GM21360 (cell line): ENCODE measurements around the gene EXOC1L.
A peak's percentile ranks its signal among the peaks of the same experiment; 100 is the strongest.
"Not testable (repeated sequence)": the region's sequence is repeated elsewhere in the genome, so short reads cannot be mapped to it uniquely, and the experiment has no call there.

ENCODE experiments used
- ATAC-seq: cut with Tn5 transposase; IDR thresholded peaks from one replicate; pipeline ENCODE4 v1.9.1; 2021; ENCODE audit warnings: mild to moderate bottlenecking, moderate library complexity; ENCODE audit not compliant: unreplicated experiment

EXOC1L gene

GRCh38 chr4:55837903-55838302, 18.3 kb downstream of the EXOC1L start:
- no peak for ATAC-seq

DNA sequence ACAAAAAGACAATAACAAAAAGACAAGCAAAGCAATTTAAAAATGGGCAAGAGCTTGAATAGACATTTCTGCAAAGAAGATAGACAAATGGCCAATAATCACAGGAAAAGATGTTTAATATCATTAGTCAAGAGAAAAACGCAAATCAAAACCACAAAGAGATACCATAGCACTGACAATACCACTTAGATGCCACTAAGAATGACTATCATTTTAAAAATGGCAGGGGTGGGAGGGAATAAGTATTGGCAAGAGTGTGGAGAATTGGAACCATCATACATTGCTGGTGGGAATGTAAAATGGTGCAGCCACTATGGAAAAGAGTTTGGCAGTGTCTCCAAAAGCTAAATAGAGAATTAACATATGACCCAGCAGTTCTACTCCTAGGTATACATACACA, 18.8 kb downstream of the EXOC1L start:
- no peak for ATAC-seq

GRCh38 chr4:55838952-55839351, 19.4 kb downstream of the EXOC1L start:
- ATAC-seq: no peak

GRCh38 chr4:55840956-55841355, 21.4 kb downstream of the EXOC1L start:
- no peak for ATAC-seq

DNA sequence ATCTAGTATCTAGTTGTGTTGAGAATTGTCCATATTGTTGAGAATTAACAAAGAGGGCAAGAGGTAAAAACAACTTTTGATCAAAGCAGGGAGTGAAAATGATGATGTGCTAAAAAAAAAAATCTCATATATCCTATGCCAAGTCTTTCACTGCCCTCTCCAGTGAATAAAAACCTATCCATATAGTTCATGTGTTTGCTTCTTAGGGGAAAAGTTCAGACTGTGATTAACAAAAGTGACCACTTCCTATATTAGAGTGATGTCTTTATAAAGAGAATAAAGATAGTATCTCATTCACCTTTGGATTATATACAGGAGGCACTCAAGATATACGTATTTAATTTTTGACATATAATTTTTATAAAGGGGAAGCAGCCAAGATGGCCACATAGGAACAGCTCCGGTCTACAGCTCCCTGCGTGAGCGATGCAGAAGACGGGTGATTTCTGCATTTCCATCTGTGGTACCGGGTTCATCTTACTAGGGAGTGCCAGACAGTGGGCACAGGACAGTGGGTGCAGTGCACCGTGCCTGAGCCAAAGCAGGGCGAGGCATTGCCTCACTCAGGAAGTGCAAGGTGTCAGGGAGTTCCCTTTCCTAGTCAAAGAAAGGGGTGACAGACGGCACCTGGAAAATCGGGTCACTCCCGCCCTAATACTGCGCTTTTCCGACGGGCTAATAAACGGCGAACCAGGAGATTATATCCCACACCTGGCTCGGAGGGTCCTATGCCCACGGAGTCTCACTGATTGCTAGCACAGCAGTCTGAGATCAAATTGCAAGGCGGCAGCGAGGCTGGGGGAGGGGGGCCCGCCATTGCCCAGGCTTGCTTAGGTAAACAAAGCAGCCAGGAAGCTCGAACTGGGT, 22.0 kb downstream of the EXOC1L start:
- not testable (repeated sequence) for ATAC-seq

- not testable (repeated sequence) for ATAC-seq
These were observed 22.7 kb downstream of the EXOC1L start for GRCh38 chr4:55842312-55842711.

- no peak for ATAC-seq
These were observed 30.1 kb downstream of the EXOC1L start for GRCh38 chr4:55849724-55850123.

- ATAC-seq: no peak
These were observed 32.3 kb downstream of the EXOC1L start for GRCh38 chr4:55851885-55852284.

DNA sequence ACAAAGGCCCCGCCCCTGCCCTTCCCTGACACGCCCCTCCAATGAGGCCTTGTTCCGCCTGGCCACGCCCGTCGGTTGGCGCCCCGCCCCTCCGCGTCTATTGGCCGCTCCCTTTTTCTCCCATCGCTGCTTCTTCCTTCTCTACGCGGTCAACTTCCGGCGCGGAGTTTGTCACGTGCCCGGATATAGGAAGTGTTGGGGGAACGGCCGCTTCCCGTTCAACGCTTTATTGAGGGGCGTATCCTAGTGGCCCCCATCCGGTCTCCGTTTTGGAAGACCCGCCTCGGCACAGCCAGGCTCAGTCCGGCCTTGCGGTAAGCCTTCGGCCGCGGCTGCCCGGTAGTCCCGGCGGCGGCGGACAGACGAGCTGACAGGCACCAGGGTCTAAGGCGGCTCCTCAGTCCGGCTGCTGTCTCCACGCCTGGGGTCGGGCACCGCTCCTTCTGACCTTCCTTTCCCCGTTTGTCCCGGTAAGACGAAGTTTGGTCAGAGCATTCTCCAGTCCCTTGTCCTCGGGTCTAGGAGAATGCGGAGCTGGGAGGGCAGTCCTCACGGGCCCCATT, 34.0 kb downstream of the EXOC1L start, which contains the start of gene EXOC1:
EXOC1 (plus strand) TSS at position 165 of the 563 bp plus-strand sequence. CDS start 4,676 bp downstream, outside the sequence.
- peak; percentile 98 for ATAC-seq

DNA sequence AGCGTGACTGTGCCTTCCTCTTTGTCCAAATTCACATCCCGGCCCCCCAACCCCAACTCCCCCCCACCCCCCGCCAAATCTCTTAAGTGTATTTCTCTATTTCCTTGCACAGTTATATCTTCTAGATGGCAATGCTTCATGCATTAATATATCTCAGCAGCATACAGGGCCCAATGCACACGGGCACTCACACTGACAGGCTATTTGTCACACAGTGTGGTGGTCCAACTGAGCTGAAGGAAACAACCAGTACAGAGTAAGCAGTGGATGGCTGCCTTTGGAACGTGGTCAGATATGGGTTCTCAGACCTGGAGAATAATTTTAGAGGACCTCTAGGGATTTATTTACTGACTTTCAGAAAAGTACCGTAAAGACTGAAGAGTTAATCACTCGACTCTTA, 34.5 kb downstream of the EXOC1L start:
- peak; percentile 12 for ATAC-seq

DNA sequence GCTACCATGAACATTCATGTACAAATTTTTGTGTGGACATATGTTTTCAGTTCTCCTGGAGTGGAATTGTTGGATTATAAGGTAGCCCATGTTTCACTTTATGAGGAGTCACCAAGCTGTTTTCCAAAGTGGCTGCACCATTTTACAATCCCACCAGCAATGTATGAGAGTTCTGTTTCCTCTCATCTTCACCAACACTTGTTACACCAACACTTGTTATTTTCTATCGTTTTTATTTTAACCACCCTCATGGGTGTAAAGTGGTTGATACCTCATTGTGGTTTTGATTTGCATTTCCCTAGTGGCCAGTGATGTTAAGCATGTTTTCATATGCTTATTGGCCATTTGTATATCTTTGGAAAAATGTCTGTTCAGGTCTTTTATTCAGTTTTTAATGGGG, 38.0 kb downstream of the EXOC1L start:
- ATAC-seq: no peak

DNA sequence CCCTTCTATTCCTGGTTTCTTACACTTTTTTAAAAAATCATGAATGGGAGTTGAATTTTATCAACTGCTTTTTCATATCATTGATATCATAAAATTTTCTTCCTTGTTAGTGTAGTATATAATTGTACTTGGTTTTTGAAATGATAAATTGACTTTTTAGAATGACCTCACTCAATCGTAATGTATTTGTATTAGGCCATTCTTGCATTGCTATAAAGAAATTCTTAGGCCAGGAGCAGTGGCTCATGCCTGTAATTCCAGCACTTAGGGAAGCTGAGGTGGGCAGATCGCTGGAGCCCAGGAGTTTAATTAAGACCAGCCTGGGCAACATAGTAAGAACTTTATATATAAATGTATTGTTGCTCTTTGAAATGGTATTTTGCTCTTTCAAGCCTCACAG, 40.1 kb downstream of the EXOC1L start:
- no peak for ATAC-seq

DNA sequence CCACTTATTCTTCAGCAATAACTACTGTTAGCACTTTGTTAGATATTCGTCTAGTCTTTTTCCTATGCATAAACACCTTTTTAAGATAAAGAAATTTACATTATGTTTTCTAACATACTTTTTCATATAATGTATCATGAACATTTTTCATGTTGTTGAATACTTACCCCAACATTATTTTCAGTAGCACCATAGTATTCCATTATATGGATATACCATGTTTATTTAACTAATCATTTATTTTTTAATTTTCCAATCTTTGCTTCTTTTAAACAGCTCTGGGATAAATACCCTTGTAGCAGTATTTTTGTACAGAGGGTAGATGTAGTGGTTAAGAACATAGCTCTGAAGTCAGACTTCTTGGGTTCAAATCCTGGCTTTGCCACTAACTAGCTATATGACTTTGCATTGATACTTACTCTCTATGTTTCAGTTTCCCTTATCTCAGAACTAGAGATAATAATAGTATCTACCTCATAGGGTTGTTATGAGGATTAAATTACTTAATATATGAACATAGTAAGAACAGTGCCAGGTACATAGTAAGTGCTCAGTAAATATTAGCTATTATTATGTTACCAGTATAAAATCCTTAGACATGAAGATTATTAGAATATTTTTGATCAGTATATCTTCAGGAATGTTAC, 45.1 kb downstream of the EXOC1L start:
- no peak for ATAC-seq

GRCh38 chr4:55865228-55865806, 45.7 kb downstream of the EXOC1L start:
- no peak for ATAC-seq

GRCh38 chr4:55866290-55866907, 46.8 kb downstream of the EXOC1L start:
- peak; percentile 80 for ATAC-seq

DNA sequence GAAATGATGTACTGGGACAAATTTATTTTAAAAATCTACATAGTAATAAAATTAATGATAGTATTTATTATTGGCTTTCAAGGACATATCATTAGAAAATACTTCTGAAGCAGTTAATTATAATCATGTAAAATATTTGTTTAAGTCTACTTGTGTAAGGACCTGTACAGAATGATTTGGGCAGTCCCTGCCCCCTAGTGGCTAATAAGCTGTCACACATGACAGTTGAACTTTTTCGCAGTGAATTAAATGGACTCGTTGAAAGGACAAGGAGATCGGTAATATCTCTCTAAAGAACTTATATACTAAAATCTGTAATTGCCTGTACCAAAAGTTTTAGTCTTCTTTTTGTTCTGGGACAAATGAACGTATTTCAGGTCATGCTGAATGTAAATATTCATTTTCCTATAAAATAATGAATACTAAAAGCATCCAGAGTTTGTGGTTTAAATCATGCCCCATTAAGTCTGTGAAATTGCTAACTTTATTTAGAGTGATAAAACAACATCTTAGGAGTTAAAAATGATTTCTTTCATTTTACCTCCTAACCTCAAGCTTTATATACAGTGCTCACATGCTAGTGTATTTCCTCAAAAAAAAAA, 47.5 kb downstream of the EXOC1L start:
- peak; percentile 80 for ATAC-seq

DNA sequence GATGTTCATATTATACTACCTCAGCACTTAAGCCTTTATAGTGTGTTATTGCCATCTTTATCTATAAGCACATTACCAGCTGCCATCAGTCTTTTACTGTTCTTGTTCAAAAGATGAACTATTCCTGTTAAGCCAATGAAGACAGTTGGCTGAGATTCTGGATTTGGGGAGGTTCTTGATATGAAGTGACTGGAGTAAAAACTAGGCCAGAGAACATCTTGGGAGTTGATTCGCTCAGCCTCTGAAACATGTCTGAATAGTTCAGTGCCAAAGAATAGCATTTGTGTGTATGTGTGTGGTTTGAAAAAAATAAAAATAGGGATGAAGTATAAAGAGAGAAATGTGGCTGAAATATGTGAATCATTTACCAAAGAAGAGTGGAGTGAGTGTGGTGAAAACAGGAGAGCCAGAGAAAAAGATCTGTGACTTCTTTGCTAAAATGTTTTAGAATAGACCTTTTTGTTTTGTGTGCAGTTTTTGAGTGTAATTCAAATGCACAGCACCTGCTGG, 49.0 kb downstream of the EXOC1L start:
- ATAC-seq: no peak

DNA sequence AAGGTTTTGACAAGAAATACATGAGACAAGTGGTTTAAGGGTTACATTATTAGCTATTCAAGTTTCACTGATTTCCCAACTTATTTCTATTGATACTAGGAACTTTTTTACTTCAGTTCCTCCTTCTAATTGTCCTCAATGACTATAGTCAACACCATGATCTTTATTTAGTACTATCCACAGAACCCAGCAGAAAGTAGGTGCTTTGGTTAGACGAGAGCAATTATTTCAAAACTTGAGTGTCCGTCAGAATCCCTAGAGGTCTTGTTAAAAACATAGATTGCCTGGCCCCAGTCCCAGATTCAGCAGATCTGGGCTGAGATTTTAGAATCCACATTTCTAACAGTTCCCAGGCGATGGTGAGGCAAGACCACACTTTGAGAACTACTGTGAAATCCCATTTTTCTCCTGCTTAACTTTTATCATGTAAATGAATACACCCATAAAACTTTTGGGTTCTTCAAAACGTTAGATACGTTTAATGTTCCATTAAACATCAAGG, 51.8 kb downstream of the EXOC1L start:
- no peak for ATAC-seq

DNA sequence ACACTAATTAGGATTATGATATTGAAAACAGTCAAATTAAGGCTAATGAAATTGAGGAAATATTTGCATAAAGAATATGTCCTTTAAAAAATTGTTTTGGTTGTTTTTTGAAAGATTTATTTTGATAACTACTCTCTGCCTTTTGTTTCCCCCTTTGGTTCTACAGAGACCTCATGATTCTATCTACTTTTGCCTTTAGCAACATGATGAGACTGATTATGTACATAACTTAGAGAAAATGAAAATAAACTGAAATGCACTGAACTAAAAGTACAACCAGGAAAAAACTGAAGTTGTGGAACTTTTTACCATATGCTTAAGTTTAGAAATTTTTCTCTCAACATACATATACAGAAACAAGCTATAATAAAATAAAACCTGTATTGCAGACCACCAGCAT, 55.2 kb downstream of the EXOC1L start:
- no peak for ATAC-seq

DNA sequence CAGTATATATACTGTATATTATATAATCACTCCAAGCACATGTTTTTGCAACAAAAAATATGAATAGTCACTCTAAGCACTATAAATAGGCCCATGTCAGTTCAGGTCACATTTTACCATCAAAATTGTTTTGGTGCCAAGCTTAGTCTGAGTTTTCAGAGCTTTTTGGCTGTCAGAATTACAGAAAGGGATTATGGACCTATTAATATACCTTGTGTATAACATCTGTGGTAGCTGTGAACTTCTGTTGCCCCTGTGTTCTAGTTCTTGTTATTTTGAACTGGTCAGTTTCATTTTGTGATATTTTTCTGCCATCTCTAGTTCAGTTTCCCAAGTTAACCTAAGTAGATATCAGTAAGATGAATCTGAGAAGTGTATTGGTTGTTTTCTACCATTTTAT, 56.8 kb downstream of the EXOC1L start:
- ATAC-seq: no peak
